Fibroblast of lung (primary cell): Measurements from ENCODE around the gene PANK1. TPM values are rescaled to one million over a fixed set of nuclear protein-coding genes. Genes with fewer than 3 reads are reported as not detected.

ENCODE experiments used
- DNase-seq, 2 donors: peaks; one replicate each; pipeline versions ENCODE4 v3.0.0 to v3.0.0-alpha.2; 2010; ENCODE audit warnings: low read depth in 2 of 2
- H2AFZ ChIP-seq: 2 replicates; pipeline ENCODE4 v1.5.1; 2012; ENCODE audit warnings: low read length, control low read depth, inconsistent platforms
- H3K27ac ChIP-seq: 2 replicates; pipeline ENCODE4 v1.5.1; 2011; ENCODE audit warnings: low read length, control low read depth; ENCODE audit not compliant: insufficient read depth
- H3K27me3 ChIP-seq: 2 replicates; pipeline ENCODE4 v1.5.1; 2011; ENCODE audit warnings: mild to moderate bottlenecking, low read length; ENCODE audit not compliant: control insufficient read depth, insufficient read depth
- H3K36me3 ChIP-seq: 2 replicates; pipeline ENCODE4 v1.5.1; 2011; ENCODE audit warnings: low read length; ENCODE audit not compliant: control insufficient read depth, insufficient read depth
- H3K4me1 ChIP-seq: 2 replicates; pipeline ENCODE4 v1.5.1; 2011; ENCODE audit warnings: low read length; ENCODE audit not compliant: control insufficient read depth, insufficient read depth; ENCODE audit errors: extremely low read depth
- H3K4me2 ChIP-seq: 2 replicates; pipeline ENCODE4 v1.5.1; 2011; ENCODE audit warnings: low read length, control low read depth; ENCODE audit not compliant: insufficient read depth; ENCODE audit errors: extremely low read depth
- H3K4me3 ChIP-seq, 4 experiments: fragments of 200-600 bp in 1 of 4; sonication (generic) in 1 of 4; replicated peaks in 1 of 4; 2 replicates each; pipeline ENCODE4 v1.5.1; 2011 to 2016; ENCODE audit warnings: low read length in 4 of 4, low read depth in 3 of 4, mild to moderate bottlenecking in 3 of 4, control low read depth in 2 of 4, inconsistent platforms in 1 of 4, mixed read lengths in 1 of 4; ENCODE audit not compliant: insufficient read depth in 1 of 4; ENCODE audit errors: control extremely low read depth in 1 of 4
- H3K79me2 ChIP-seq: 2 replicates; pipeline ENCODE4 v1.5.1; 2012; ENCODE audit warnings: mild to moderate bottlenecking, low read length, inconsistent platforms; ENCODE audit not compliant: control insufficient read depth, insufficient read depth
- H3K9ac ChIP-seq: 2 replicates; pipeline ENCODE4 v1.5.1; 2011; ENCODE audit warnings: mild to moderate bottlenecking, low read length, control low read depth; ENCODE audit not compliant: insufficient read depth
- H3K9me3 ChIP-seq: 2 replicates; pipeline ENCODE4 v1.5.1; 2012; ENCODE audit warnings: low read depth, low read length; ENCODE audit not compliant: control insufficient read depth, insufficient read depth
- H4K20me1 ChIP-seq: 2 replicates; pipeline ENCODE4 v1.5.1; 2011; ENCODE audit warnings: low read length; ENCODE audit not compliant: control insufficient read depth, insufficient read depth; ENCODE audit errors: extremely low read depth
- EZH2 ChIP-seq: IDR thresholded peaks from 2 replicates; pipeline ENCODE4 v1.5.1; 2012; ENCODE audit warnings: low read length, control low read depth, mild to moderate bottlenecking; ENCODE audit errors: missing control alignments
- polyA plus RNA-seq, 2 donors: library from polyadenylated mRNA; depleted of rRNA in 1 of 2; stranded (reverse) in 1 of 2; unstranded in 1 of 2; fragments of >200 nt; gene quantifications; 2 replicates each; pipeline ENCODE4 v1.2.1, GENCODE V29; 2011 to 2012; ENCODE audit warnings: missing spikeins in 1 of 2
- total RNA-seq: library from RNA; depleted of rRNA; stranded (reverse); fragments of >200 nt; gene quantifications from 2 replicates; pipeline ENCODE4 v1.2.1, GENCODE V29; 2014
- TF ChIP-seq, protein P1 (sequence below), 2 donors: IDR thresholded peaks in 1 of 2; conservative IDR thresholded peaks in 1 of 2; 1 replicate in 1 of 2; 2 replicates in 1 of 2; pipeline ENCODE4 v1.5.1; 2011 to 2012; ENCODE audit warnings: low read length in 2 of 2, control low read depth in 1 of 2, inconsistent platforms in 1 of 2, low read depth in 1 of 2, mild to moderate bottlenecking in 1 of 2

Gene PANK1
- total and polyA plus RNA-seq, 2 donors (not counting 1 experiment from before 2014, with no cell fraction given): 5.3 to 9.2 TPM

DNA sequence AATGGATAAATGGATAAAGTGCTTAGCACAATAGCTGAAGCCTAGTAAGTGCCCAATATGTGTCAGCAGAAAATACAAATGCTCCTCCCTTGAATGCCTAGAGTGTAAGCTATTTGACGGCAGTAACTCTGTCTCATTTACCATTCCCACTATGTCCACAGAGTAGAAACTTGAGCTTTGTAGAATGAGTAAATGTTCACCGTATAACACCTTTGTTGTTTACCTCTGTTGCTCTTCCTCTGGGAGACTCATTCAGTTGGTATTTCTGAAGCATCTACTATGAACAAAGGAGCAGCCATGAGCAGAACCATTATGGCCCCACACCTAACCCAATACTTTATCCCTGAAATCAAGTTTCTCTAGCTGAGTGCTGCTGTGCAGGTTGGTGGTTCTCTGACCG is 101.2 kb downstream of the PANK1 start:
- TF ChIP-seq, protein P1, sequence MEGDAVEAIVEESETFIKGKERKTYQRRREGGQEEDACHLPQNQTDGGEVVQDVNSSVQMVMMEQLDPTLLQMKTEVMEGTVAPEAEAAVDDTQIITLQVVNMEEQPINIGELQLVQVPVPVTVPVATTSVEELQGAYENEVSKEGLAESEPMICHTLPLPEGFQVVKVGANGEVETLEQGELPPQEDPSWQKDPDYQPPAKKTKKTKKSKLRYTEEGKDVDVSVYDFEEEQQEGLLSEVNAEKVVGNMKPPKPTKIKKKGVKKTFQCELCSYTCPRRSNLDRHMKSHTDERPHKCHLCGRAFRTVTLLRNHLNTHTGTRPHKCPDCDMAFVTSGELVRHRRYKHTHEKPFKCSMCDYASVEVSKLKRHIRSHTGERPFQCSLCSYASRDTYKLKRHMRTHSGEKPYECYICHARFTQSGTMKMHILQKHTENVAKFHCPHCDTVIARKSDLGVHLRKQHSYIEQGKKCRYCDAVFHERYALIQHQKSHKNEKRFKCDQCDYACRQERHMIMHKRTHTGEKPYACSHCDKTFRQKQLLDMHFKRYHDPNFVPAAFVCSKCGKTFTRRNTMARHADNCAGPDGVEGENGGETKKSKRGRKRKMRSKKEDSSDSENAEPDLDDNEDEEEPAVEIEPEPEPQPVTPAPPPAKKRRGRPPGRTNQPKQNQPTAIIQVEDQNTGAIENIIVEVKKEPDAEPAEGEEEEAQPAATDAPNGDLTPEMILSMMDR (conservative IDR thresholded peaks at IDR 0.05 in 1 of 2, IDR thresholded peaks at IDR 0.05 in 1 of 2; ENCODE audit: low read depth in 1 of 2, low read length in 2 of 2): no peak
- TF ChIP-seq EZH2: no peak
- no peak overlapping the region for H3K27ac ChIP-seq

GRCh38 chr10:89540420-89540949 is 104.6 kb downstream of the PANK1 start:
- peak; percentile 74 to 80 for DNase-seq
- no peak for TF ChIP-seq EZH2
- TF ChIP-seq, protein P1 (conservative IDR thresholded peaks at IDR 0.05 in 1 of 2, IDR thresholded peaks at IDR 0.05 in 1 of 2; ENCODE audit: low read depth in 1 of 2, low read length in 2 of 2): no peak
- H3K36me3 ChIP-seq: no peaks in the 10 kb centered on the region
- H3K27me3 ChIP-seq: no peaks in the 10 kb centered on the region
- H2AFZ ChIP-seq: no peak overlapping the region
- no peak overlapping the region for H3K27ac ChIP-seq
- H3K79me2 ChIP-seq: no peaks in the 10 kb centered on the region
- no peak overlapping the region for H3K4me3 ChIP-seq
- H3K4me2 ChIP-seq: no peak overlapping the region
- H4K20me1 ChIP-seq: no peaks in the 10 kb centered on the region
- H3K9ac ChIP-seq: no peak overlapping the region
- no peaks in the 10 kb centered on the region for H3K4me1 ChIP-seq
- no peaks in the 10 kb centered on the region for H3K9me3 ChIP-seq

More for the DNA sequence above, 101.2 kb downstream of the PANK1 start:
- Histone ChIP-seq H3K4me1 (no peaks in the 10 kb centered on the region), H3K36me3 (no peaks in the 10 kb centered on the region), H3K79me2 (no peaks in the 10 kb centered on the region), H3K4me3 (no peak overlapping the region), H3K9ac (no peak overlapping the region), H3K9me3 (no peaks in the 10 kb centered on the region), H2AFZ (no peak overlapping the region), H3K4me2 (no peak overlapping the region), H4K20me1 (no peaks in the 10 kb centered on the region), H3K27me3 (no peaks in the 10 kb centered on the region)
- no peak for DNase-seq

- peaks cover 2% of the 10 kb centered on the region for H3K4me1 ChIP-seq
- no peaks in the 10 kb centered on the region for H4K20me1 ChIP-seq
- no peaks in the 10 kb centered on the region for H3K36me3 ChIP-seq
- H3K27ac ChIP-seq: no peak overlapping the region
- no peak overlapping the region for H3K4me3 ChIP-seq
- no peak overlapping the region for H3K4me2 ChIP-seq
- no peaks in the 10 kb centered on the region for H3K9me3 ChIP-seq
- no peaks in the 10 kb centered on the region for H3K79me2 ChIP-seq
- H3K27me3 ChIP-seq: no peaks in the 10 kb centered on the region
- H3K9ac ChIP-seq: no peak overlapping the region
- H2AFZ ChIP-seq: no peak overlapping the region
- DNase-seq: no peak
- no peak for TF ChIP-seq EZH2
- TF ChIP-seq, protein P1 (conservative IDR thresholded peaks at IDR 0.05 in 1 of 2, IDR thresholded peaks at IDR 0.05 in 1 of 2; ENCODE audit: low read depth in 1 of 2, low read length in 2 of 2): no peak
Measured at GRCh38 chr10:89537364-89537763, 107.7 kb downstream of the PANK1 start.
